Stimulated activated naive CD8-positive, alpha-beta T cell treated with anti-CD3 and anti-CD28 coated beads, Interleukin-15, amount 100 ng/mL, for 72 hours (primary cell): ENCODE results near the gene SHC3.

Experiments used
- ATAC-seq: fragments of 150-1000 bp; cut with Tn5 transposase; 2 replicates; pipeline ENCODE4 v1.10.0; 2021; ENCODE audit warnings: mild to moderate bottlenecking, moderate library complexity
- DNase-seq, 2 donors: peaks; one replicate each; pipeline ENCODE4 v3.0.0; 2021 to 2022
- H3K27ac Mint-ChIP-seq, 2 donors: one replicate each; pipeline ENCODE4 v1.8.0; 2022; ENCODE audit warnings: mild to moderate bottlenecking in 2 of 2, mixed read lengths in 2 of 2, moderate library complexity in 2 of 2
- H3K27me3 Mint-ChIP-seq: one replicate; pipeline ENCODE4 v1.8.0; 2022; ENCODE audit warnings: mixed read lengths
- H3K4me1 Mint-ChIP-seq: one replicate; pipeline ENCODE4 v1.8.0; 2022; ENCODE audit warnings: mild to moderate bottlenecking, mixed read lengths
- H3K4me3 Mint-ChIP-seq, 2 donors: one replicate each; pipeline ENCODE4 v1.8.0; 2022; ENCODE audit warnings: mild to moderate bottlenecking in 2 of 2, mixed read lengths in 2 of 2, moderate library complexity in 1 of 2
- H3K9me3 Mint-ChIP-seq, 2 donors: one replicate each; pipeline ENCODE4 v1.8.0; 2022; ENCODE audit warnings: mixed read lengths in 2 of 2

Gene SHC3

DNA sequence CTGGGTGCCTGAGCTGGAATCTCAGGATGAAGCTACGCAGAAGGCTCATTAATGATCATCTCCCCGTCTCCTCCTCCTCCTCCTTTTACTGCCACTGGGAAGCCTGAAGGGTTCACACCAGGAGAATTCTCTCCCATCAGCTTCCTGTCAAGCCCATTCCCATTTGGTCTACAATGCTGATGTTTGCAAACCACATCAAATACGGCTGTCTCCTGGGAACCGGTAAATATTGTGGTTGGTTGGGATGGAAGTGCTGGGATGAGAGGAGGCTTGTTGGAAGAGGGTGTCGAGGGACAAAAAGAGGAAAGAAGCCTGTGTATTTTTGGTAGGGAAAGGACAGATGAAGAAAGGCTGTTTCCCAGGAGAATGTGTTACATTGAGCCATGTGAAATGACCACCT, 200.6 kb downstream of the SHC3 start:
- Mint-ChIP-seq H3K9me3 (no peaks in the 10 kb centered on the region), H3K4me3 (no peak overlapping the region)

DNA sequence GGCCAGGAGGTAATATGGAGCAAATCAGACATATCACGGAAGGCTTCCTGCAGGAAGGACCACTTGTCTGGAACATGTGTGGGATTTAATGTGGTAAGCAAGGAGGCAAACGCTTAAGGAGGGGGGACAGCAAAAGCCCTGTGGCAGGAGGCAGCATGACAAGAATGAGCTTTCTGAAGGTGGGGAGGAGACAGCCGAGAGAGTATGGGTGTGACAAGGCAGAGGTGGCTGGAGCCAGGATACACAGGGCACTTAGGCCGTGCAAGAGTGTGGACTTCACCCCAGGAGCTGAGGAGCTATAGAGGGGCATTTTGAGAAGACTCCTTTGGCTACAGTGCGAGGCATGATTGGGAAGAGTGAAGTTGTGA, 201.7 kb downstream of the SHC3 start:
- no peak overlapping the region for H3K4me3 Mint-ChIP-seq
- H3K27ac Mint-ChIP-seq = peak overlapping the region in 1 of 2 donors; percentile 4
- peaks cover 16% of the 10 kb centered on the region for H3K27me3 Mint-ChIP-seq
- no peaks in the 10 kb centered on the region for H3K9me3 Mint-ChIP-seq
- no peak for ATAC-seq
- no peak for DNase-seq
- no peaks in the 10 kb centered on the region for H3K4me1 Mint-ChIP-seq

More for the DNA sequence above, 200.6 kb downstream of the SHC3 start:
- Mint-ChIP-seq H3K27me3 (peaks cover 16% of the 10 kb centered on the region), H3K4me1 (no peaks in the 10 kb centered on the region), H3K27ac (no peak overlapping the region)
- DNase-seq (no peak), ATAC-seq (no peak)

DNA sequence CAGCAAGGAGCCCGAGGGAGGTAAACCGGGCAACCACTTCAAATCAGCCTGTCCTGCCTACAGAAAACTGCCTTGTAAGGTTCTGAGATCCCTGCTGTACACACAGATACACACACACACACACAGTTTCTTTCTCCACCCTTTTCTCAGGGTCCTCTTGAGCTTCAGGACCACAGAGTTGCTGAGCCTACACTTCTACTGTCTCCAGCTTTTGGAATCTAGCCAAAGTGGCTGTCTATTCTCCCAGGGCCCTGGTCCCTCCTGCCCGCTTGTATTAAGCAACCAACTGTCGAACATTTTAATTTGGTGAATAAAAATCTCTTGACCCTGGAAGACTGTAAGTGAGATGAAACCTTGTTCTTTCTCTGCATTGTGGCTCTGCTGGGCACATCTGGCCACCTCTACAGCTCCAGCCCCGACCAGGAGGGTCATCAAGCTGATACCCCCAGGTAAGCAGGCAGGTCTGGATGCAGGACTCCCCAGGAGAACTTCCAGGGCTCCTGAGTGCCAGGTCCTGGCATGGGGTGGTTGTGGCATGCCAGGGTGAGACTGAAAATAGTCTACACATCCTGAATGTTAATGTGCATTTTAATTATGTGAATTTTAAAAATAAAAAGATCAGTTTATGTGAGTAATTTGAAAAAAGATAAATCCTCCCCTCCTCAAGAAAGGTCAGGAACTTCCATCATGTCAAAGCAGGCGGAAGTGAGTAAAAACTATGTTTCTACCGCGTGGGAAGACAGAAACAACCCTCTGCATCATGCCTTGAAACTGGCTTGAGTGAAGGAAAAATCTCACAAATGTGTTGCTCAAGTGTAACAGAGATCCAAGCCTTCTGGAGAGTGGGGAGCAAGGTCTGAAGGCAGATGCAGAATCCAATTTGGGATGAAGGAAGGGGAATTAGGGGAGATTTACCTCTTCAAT, 202.4 kb downstream of the SHC3 start:
- H3K27me3 Mint-ChIP-seq = peaks cover 16% of the 10 kb centered on the region
- ATAC-seq = no peak
- H3K4me1 Mint-ChIP-seq = no peaks in the 10 kb centered on the region
- H3K27ac Mint-ChIP-seq = no peak overlapping the region
- DNase-seq = no peak
- no peaks in the 10 kb centered on the region for H3K9me3 Mint-ChIP-seq
- no peak overlapping the region for H3K4me3 Mint-ChIP-seq

DNA sequence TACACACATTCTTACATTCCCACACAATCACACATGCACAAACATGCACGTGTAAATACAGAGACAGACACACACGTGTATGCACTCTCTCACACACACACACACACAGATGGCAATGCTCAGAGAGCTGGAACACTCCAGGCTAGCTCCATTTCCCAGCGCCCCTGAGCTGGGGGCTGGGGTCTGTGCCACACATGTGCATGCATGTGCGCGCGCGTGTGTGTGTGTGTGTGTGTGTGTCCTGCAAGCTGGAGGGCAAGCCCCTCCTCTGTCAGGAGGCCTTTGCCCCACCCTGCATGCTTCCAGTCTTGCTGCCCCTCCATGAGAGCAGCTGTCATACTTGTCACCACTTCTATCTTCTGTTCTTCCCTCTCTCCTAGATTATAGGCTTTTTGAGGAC, 204.0 kb downstream of the SHC3 start:
- Mint-ChIP-seq H3K27me3 (peaks cover 18% of the 10 kb centered on the region), H3K27ac (no peak overlapping the region), H3K4me1 (no peaks in the 10 kb centered on the region), H3K4me3 (no peak overlapping the region), H3K9me3 (no peaks in the 10 kb centered on the region)
- ATAC-seq (no peak), DNase-seq (no peak)

DNA sequence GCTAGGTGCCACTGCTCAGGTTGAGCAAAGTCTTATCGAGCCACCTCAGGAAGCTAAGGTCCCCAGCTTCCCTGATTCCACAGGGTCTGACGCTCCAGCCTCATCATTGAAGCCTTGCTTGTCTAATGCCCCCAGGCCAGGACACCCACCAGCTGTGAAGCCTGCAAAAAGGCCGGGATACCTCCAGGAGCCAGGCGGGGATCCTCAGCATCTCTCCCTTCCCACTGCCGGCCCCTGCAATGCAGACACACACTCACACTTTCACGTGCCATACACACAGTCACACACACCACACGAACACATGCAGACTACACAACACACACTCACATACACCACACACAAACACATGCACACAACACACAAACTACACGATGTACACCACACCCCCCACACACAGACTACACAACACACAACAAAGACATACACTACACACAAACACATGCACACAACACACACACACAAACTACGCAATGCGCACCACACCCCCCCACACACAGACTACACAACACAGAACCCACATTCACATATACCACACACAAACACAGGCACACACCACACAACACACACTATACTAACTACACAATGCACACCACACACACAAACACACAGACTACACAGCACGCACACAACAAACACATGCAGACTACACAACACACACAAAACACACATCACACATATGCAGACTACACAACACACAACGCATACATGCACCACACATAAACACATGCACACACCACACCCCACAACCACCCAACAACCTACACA, 205.2 kb downstream of the SHC3 start:
- Mint-ChIP-seq H3K9me3 (no peaks in the 10 kb centered on the region), H3K4me3 (no peak overlapping the region), H3K27ac (no peak overlapping the region), H3K4me1 (no peaks in the 10 kb centered on the region), H3K27me3 (peaks cover 30% of the 10 kb centered on the region)
- no peak for ATAC-seq
- no peak for DNase-seq

DNA sequence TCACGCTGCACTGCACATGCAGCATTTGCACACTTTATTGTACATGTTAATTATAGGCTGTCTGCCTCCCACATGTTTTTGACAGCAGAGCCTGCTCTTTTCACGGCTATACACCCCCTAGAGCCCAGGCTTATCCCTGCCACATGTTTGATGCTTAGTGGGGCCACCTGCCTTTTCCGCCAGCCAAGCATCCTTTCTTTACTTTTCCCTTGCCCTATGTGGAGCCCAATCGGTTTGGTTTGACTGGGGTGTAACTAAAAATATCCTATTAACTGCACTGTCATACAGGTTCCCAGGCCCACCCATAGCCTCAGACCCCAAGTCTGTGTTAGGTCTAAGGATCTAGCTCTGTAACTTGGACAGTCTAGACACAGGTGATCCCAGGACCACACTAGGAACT, 206.2 kb downstream of the SHC3 start:
- Mint-ChIP-seq H3K27ac (no peak overlapping the region), H3K4me3 (no peak overlapping the region), H3K4me1 (no peaks in the 10 kb centered on the region), H3K27me3 (peaks cover 25% of the 10 kb centered on the region), H3K9me3 (no peaks in the 10 kb centered on the region)
- DNase-seq = no peak
- ATAC-seq = no peak

DNA sequence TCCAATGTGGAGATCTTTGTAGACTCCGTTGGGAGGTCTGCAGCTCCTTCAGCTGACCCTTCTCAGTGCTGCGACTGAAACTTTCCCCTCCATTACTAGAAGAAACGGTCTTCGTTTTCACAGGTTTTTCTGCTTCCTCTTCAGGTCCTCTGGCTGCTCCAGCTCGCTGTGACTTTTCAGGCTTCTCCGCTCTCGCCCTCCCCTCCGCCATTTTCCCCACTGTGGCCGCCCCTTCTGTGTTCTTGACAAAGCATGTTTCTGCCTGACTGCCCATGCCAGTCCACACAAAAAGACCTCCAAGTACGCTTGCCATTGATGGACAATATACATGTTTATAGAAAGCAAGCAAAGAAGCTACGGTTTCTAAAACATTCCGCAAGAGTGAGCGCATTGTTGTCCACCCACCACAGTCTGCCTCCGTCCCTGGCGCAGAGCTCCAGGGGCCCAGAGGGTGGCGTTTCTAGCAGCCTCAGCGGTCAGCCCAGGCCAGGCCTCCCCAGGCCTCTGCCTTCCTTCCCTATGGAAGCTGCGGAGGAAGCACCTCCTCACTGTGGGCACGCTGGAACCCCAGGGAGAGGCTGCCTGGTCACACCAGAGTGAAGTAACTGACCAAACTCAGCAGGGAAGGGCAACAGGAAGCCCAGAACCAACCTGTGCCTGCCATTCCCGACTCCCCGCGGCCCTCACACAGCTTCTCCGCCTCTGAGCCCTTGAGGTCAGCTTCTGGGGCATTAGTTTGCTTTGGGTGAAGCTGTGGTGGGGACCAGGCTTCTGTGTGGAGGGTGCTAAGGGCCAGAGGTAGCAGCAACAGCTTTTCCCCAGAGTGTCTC, 207.3 kb downstream of the SHC3 start:
- no peak for ATAC-seq
- Mint-ChIP-seq H3K4me1 (no peaks in the 10 kb centered on the region), H3K4me3 (no peak overlapping the region), H3K27ac (no peak overlapping the region), H3K27me3 (peaks cover 15% of the 10 kb centered on the region), H3K9me3 (no peaks in the 10 kb centered on the region)
- DNase-seq = no peak

DNA sequence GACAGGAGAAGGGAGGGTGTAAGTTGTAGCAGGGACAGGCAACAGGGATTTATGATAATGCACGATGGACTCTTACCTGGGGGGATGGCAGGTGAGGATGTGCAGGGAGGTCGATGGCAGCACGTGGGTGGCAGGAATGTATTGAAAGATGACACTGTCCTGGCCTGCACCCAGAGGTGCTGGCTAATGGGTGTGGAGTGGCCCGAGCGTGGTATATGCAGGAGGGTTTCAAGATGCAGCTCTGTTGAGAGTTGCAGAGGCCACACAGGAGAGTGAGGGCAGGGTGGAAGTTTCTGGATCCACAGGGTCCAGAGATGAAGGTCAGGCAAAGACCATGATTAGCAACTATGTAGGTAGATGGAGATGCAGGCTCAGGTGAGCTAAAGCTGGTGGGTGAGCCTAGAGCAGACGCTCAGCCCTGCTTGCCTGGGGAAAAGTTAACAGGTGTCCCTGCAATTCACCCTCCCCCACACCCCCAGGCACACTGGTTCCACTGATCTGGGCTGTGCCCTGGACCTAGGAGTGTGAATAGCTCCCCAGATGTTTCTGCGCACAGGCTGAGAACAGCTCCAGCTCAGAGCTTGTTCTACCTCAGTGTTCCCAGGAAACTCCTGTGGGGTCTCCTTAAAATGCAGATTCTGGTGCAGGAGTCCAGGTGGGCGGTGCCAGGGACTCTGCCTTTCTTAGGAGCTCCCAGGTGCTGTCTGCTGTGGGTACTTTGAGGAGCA, 208.8 kb downstream of the SHC3 start:
- H3K27me3 Mint-ChIP-seq = peaks cover 15% of the 10 kb centered on the region
- H3K27ac Mint-ChIP-seq = no peak overlapping the region
- peak; percentile 42 for ATAC-seq
- no peaks in the 10 kb centered on the region for H3K4me1 Mint-ChIP-seq
- DNase-seq = no peak
- no peaks in the 10 kb centered on the region for H3K9me3 Mint-ChIP-seq
- H3K4me3 Mint-ChIP-seq = no peak overlapping the region

DNA sequence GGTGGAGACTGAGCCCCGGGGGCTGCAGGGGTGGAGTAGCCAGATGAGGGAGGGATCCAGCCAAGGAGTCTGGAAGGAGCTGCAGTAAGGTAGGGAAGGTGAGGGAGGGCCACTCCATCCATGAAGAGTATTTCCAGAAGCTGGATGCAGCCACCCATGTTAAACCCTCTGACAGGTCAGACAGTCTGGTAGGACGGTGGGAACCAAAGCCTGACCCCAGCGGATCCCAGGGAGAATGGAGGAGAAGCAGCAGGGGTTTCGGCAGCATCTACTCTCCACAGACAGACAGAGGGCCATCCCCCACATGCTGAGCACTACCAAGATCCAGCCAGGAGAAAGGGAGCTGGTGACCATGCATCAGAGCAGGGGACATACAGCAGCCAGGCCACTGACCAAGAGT, 209.8 kb downstream of the SHC3 start:
- no peak for DNase-seq
- H3K27ac Mint-ChIP-seq = no peak overlapping the region
- H3K27me3 Mint-ChIP-seq = peaks cover 15% of the 10 kb centered on the region
- no peak for ATAC-seq
- H3K9me3 Mint-ChIP-seq = no peaks in the 10 kb centered on the region
- no peaks in the 10 kb centered on the region for H3K4me1 Mint-ChIP-seq
- H3K4me3 Mint-ChIP-seq = no peak overlapping the region

DNA sequence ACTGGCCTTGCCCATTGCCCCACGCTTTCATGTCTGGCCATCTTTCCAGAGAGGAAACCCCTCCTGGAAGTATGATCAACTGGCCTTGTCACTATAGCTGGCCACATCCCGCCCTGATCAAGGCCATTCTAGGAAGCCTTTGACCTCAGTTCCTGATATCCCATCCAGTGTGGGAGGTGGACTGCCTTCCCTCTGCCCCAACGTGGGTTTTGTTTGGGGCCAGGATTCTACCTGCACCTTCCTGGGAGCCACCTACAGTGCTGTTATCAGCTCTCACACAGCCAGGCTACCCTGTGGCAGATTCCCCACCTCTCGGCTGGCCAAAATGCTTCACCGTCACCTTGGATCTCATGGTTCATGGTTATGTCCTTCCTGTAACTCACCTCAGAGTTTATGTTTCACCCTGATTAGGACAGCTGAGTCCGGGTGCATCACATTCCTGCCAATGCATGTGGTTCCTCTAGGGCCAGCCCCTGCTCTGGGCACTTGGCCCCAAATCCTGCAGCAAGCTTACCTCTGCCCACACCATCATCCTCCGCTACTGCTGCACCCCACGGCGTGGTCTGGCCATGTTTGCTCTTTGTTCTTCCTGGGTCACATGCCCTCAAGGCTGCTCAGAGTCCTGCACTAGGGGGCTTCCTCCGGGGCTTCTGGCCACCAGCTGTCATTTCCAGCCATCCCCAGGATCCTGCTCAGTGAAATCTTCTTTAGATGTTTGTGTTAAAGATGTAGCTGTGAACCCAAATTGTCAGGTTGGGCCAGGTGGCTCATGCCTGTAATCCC, 211.5 kb downstream of the SHC3 start:
- H3K4me3 Mint-ChIP-seq = no peak overlapping the region
- ATAC-seq = no peak
- H3K27ac Mint-ChIP-seq = no peak overlapping the region
- no peaks in the 10 kb centered on the region for H3K9me3 Mint-ChIP-seq
- H3K27me3 Mint-ChIP-seq = peaks cover 22% of the 10 kb centered on the region
- H3K4me1 Mint-ChIP-seq = no peaks in the 10 kb centered on the region
- no peak for DNase-seq

DNA sequence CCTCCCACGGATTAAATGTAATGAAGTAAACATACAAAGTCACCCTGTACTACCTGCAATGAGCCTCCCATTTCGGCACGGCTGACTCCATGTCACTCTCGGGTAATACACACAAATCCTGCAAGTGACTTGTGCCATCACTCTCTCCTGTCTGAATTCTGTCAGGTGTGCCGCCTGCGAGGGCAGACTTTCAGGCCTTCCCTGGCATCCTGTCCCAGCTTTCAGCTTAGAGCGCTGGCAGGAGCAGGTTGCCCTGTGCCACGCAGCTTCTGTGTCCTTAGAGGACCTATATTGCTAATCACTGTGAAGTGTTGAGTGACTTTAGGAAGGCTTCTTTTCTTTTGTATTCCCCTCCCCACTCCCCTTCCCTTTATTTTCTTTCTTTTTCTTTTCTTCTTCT, 213.1 kb downstream of the SHC3 start:
- ATAC-seq = no peak
- Mint-ChIP-seq H3K4me1 (no peaks in the 10 kb centered on the region), H3K9me3 (no peaks in the 10 kb centered on the region), H3K4me3 (no peak overlapping the region), H3K27ac (no peak overlapping the region), H3K27me3 (peaks cover 31% of the 10 kb centered on the region)
- DNase-seq = no peak

DNA sequence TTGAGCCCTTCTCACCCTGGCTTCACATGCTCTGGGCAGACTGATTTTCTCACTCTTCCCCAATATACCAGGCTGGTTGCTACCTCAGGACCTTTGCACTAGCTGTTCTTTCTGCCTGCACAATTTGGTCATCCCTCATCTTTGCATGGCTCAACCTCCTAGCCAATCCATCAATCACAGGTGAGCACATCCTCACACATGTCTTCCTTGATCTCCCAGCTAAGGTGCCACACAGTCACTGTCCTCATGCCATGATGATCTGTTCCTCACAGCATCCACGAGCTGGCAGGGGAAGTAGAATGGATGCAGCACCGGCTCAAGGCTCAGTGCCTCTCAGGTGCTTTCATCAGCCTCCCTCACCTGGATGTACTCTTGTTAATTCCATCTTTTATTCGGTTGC, 218.0 kb downstream of the SHC3 start:
- ATAC-seq = no peak
- H3K4me3 Mint-ChIP-seq = no peak overlapping the region
- H3K27ac Mint-ChIP-seq = no peak overlapping the region
- H3K4me1 Mint-ChIP-seq = no peaks in the 10 kb centered on the region
- no peak for DNase-seq
- H3K27me3 Mint-ChIP-seq = peaks cover 32% of the 10 kb centered on the region
- H3K9me3 Mint-ChIP-seq = no peaks in the 10 kb centered on the region

DNA sequence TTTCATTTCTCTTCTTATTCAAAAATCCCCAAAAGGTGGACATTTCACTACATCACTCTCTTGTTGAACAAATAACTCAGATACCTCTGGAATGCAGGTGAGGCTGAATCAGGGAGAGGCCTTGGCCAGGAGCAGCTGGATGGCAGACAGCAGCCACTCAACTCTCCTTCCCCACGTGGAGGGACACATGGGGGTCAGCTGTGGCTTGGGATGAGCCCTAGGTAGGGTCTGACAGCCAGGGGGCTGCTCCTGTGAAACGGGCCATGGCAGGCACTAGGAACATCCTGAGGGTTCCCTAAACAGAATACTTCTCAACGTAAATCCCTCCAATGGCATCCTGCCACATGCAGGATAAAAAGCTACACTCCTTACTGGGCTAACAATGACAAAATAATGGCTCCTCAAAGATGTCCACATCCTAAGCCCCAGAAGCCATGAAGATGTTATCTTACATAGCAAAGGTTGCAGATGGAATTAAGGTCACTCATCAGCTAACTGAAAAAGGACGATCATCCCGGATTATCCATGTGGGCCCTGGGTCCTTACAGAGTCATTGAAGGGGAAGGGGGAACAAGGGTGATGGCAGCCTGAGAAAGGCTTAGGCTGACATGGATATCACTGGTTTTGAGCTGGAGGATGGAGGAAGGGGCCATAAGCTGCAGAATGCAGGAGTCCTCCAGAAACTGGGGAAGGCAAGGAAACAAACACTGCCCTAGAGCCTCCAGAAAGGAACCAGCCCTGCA, 218.7 kb downstream of the SHC3 start:
- DNase-seq = no peak
- peaks cover 39% of the 10 kb centered on the region for H3K27me3 Mint-ChIP-seq
- no peaks in the 10 kb centered on the region for H3K9me3 Mint-ChIP-seq
- no peak overlapping the region for H3K27ac Mint-ChIP-seq
- no peak for ATAC-seq
- H3K4me3 Mint-ChIP-seq = no peak overlapping the region
- no peaks in the 10 kb centered on the region for H3K4me1 Mint-ChIP-seq

DNA sequence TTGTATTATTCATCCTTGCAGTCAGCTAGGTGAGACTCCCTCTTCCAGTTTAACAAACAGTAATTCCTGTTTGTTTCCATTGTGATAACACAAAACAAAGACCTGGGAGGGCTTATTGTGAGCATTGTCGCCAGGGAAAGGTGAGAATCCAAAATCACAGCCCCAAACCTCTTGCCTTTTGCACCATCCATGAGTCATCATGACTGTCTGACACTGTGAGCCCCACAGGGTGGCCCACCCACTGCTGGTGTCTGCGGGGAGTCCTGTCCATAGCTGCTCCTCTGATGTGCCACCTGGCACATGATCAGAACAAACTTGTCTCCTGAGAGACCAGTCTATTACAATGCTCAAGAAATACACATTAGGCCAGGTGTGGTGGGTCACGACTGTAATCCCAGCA, 221.1 kb downstream of the SHC3 start:
- Mint-ChIP-seq H3K4me1 (peaks cover 11% of the 10 kb centered on the region), H3K27ac (no peak overlapping the region), H3K27me3 (peaks cover 54% of the 10 kb centered on the region), H3K9me3 (no peaks in the 10 kb centered on the region), H3K4me3 (no peak overlapping the region)
- no peak for ATAC-seq
- no peak for DNase-seq
